Peyer's patch (tissue), 4 donors: ENCODE data around the gene CEL. TPM values are rescaled to one million over a fixed set of nuclear protein-coding genes. Genes with fewer than 3 reads are reported as not detected.
"Not testable (repeated sequence)": the region's sequence is repeated elsewhere in the genome, so short reads cannot be mapped to it uniquely, and the experiment has no call there.

Source experiments
- DNase-seq, 3 donors: peaks; one replicate each; pipeline ENCODE4 v3.0.0-alpha.2; 2017 to 2019
- H3K27ac ChIP-seq, 4 donors: fragments of 200-600 bp; sonication (generic); one replicate each; pipeline ENCODE4 v1.5.1; 2016 to 2019
- H3K27me3 ChIP-seq, 2 donors: fragments of 200-600 bp; sonication (generic); one replicate each; pipeline ENCODE4 v1.5.1; 2019
- H3K36me3 ChIP-seq, 3 donors: fragments of 200-600 bp; sonication (generic); one replicate each; pipeline ENCODE4 v1.5.1; 2016 to 2019
- H3K4me1 ChIP-seq, 4 donors: fragments of 200-600 bp; sonication (generic); one replicate each; pipeline ENCODE4 v1.5.1; 2016 to 2019
- H3K4me3 ChIP-seq, 4 donors: fragments of 200-600 bp; sonication (generic); 1 replicate in 3 of 4; 2 replicates in 1 of 4; pipeline ENCODE4 v1.5.1; 2016 to 2019; ENCODE audit warnings: mild to moderate bottlenecking in 1 of 4
- H3K9me3 ChIP-seq, 4 donors: fragments of 200-600 bp; sonication (generic); one replicate each; pipeline ENCODE4 v1.5.1; 2016 to 2019; ENCODE audit warnings: mild to moderate bottlenecking in 1 of 4
- POLR2A ChIP-seq, 2 donors: fragments of 450-650 bp; IDR thresholded peaks; one replicate each; pipeline ENCODE4 v1.5.1; 2017; ENCODE audit warnings: antibody characterized with exemption in 2 of 2, mild to moderate bottlenecking in 2 of 2, moderate library complexity in 2 of 2
- total RNA-seq, 4 donors: library from RNA; depleted of rRNA; stranded (reverse); fragments of >200 nt; gene quantifications; one replicate each; pipeline ENCODE4 v1.1.0, GENCODE V29; 2016
- TF ChIP-seq, protein P1 (sequence below), 6 experiments: fragments of 450-650 bp in 4 of 6; fragments of 200-600 bp in 2 of 6; sonication (generic) in 1 of 6; IDR thresholded peaks; one replicate each; pipeline ENCODE4 v1.5.1; 2017 to 2019; ENCODE audit warnings: antibody characterized with exemption in 6 of 6, mild to moderate bottlenecking in 3 of 6, moderate library complexity in 1 of 6

Gene CEL
- total RNA-seq, 4 donors from 2014 or later = 1.6 to 9.1 (median 5.8) TPM

DNA sequence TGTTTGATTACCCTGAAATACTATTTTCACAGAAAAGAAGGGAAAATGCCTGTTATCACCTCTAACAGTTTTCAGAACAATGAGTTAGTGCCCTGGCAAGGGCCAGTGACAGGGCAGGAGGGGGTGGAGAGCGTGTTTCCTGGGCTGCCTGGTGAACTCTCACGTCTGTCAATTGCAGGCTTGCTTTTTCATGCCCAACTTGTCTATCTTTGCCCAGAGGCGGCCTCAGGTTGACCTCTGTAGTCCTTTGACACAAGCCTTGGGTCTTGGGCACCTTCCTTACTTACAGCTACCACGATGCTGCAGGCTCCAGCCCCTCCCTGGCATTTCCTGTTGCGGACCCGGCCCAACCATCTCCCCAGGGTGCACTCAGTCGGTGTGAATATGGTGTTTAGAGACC, 2.2 kb upstream of the CEL start:
- H3K36me3 ChIP-seq = peaks cover 0 to 30% (median 0%) of the 10 kb centered on the region in 3 donors
- no peaks in the 10 kb centered on the region for H3K27me3 ChIP-seq
- no peak for TF ChIP-seq POLR2A (IDR thresholded peaks at IDR 0.05)
- TF ChIP-seq, protein P1, sequence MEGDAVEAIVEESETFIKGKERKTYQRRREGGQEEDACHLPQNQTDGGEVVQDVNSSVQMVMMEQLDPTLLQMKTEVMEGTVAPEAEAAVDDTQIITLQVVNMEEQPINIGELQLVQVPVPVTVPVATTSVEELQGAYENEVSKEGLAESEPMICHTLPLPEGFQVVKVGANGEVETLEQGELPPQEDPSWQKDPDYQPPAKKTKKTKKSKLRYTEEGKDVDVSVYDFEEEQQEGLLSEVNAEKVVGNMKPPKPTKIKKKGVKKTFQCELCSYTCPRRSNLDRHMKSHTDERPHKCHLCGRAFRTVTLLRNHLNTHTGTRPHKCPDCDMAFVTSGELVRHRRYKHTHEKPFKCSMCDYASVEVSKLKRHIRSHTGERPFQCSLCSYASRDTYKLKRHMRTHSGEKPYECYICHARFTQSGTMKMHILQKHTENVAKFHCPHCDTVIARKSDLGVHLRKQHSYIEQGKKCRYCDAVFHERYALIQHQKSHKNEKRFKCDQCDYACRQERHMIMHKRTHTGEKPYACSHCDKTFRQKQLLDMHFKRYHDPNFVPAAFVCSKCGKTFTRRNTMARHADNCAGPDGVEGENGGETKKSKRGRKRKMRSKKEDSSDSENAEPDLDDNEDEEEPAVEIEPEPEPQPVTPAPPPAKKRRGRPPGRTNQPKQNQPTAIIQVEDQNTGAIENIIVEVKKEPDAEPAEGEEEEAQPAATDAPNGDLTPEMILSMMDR (IDR thresholded peaks at IDR 0.05) = no peak
- no peaks in the 10 kb centered on the region for H3K9me3 ChIP-seq
- no peak overlapping the region for H3K4me3 ChIP-seq
- H3K27ac ChIP-seq = no peak overlapping the region
- H3K4me1 ChIP-seq = peaks cover 0 to 39% (median 0%) of the 10 kb centered on the region in 4 donors
- DNase-seq = no peak

- Histone ChIP-seq H3K9me3 (no peaks in the 10 kb centered on the region), H3K36me3 (peaks cover 0 to 21% (median 0%) of the 10 kb centered on the region in 3 donors), H3K27ac (peak overlapping the region in 1 of 4 donors; percentile 19), H3K4me3 (no peak overlapping the region), H3K27me3 (no peaks in the 10 kb centered on the region), H3K4me1 (peaks cover 0 to 39% (median 0%) of the 10 kb centered on the region in 4 donors)
- no peak for TF ChIP-seq POLR2A (IDR thresholded peaks at IDR 0.05)
- TF ChIP-seq, protein P1 (IDR thresholded peaks at IDR 0.05) = peak in 1 of 6 experiments; percentile 8
- DNase-seq = no peak
These were observed 1.4 kb upstream of the CEL start for GRCh38 chr9:133060417-133060841.

GRCh38 chr9:133061019-133061763, 590 bp upstream of the CEL start:
- Histone ChIP-seq H3K27ac (peak overlapping the region in 2 of 4 donors; percentile 22 to 66), H3K36me3 (peaks cover 0 to 14% (median 0%) of the 10 kb centered on the region in 3 donors), H3K4me1 (peaks cover 0 to 35% (median 0%) of the 10 kb centered on the region in 4 donors)
- H3K9me3 ChIP-seq, H3K4me3 ChIP-seq, H3K27me3 ChIP-seq: not testable (repeated sequence)
- DNase-seq = peak in 1 of 3 donors; percentile 48

DNA sequence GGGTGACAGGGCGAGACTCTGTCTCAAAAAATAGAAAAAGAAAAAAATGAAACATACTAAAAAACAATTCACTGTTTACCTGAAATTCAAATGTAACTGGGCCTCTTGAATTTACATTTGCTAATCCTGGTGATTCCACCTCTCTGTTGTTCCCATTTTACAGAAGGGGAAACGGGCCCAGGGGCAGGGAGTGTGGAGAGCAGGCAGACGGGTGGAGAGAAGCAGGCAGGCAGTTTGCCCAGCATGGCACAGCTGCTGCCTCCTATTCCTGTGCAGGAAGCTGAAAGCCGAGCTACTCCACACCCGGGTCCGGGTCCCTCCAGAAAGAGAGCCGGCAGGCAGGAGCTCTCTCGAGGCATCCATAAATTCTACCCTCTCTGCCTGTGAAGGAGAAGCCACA, 788 bp downstream of the CEL start:
- H3K27ac ChIP-seq, H3K9me3 ChIP-seq, H3K36me3 ChIP-seq, H3K27me3 ChIP-seq, DNase-seq, H3K4me3 ChIP-seq: not testable (repeated sequence)
- H3K4me1 ChIP-seq = peaks cover 0 to 29% (median 0%) of the 10 kb centered on the region in 4 donors

DNA sequence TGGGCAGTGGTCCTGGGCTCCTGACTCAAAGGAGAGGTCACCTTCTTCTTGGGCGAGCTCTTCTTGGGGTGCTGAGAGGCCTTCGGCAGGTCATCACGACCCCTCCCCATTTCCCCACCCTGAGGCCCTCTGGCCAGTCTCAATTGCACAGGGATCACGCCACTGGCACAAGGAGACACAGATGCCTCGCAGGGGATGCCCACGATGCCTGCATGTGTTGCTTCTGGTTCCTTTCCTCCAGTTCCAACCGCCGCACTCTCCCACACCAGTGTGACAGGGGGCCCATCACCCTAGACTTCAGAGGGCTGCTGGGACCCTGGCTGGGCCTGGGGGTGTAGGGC, 1.3 kb downstream of the CEL start:
- no peak overlapping the region for H3K27ac ChIP-seq
- no peaks in the 10 kb centered on the region for H3K36me3 ChIP-seq
- no peak overlapping the region for H3K4me3 ChIP-seq
- H3K27me3 ChIP-seq = no peaks in the 10 kb centered on the region
- no peak for TF ChIP-seq POLR2A (IDR thresholded peaks at IDR 0.05)
- TF ChIP-seq, protein P1 (IDR thresholded peaks at IDR 0.05) = no peak
- peaks cover 0 to 29% (median 0%) of the 10 kb centered on the region in 4 donors for H3K4me1 ChIP-seq
- no peaks in the 10 kb centered on the region for H3K9me3 ChIP-seq
- no peak for DNase-seq

GRCh38 chr9:133063500-133064231, 1.9 kb downstream of the CEL start:
- Histone ChIP-seq H3K4me3 (no peak overlapping the region), H3K9me3 (no peaks in the 10 kb centered on the region), H3K27ac (no peak overlapping the region), H3K27me3 (no peaks in the 10 kb centered on the region), H3K36me3 (no peaks in the 10 kb centered on the region), H3K4me1 (peaks cover 0 to 25% (median 0%) of the 10 kb centered on the region in 4 donors)
- no peak for TF ChIP-seq POLR2A (IDR thresholded peaks at IDR 0.05)
- TF ChIP-seq, protein P1 (IDR thresholded peaks at IDR 0.05) = no peak
- DNase-seq = no peak
